GM12878 (cell line): Measurements from ENCODE around the gene RASGRF1. TPM values are rescaled to one million over a fixed set of nuclear protein-coding genes. Genes with fewer than 3 reads are reported as not detected.

Experiments used
- ATAC-seq: fragments of 200-7000 bp; cut with Tn5 transposase; 3 replicates; pipeline ENCODE4 v1.9.1; 2020; ENCODE audit warnings: mild to moderate bottlenecking, moderate library complexity
- BruUV-seq: library from RNA; stranded (reverse); fragments of 400-500 nt; replicated peaks from 2 replicates; lab custom pipeline; 2021; lab: Mats Ljungman, UMichigan
- CTCF ChIA-PET: fragments of 300-600 bp; sonication (Branson Sonifier 250); formaldehyde crosslinking; extraction: SDS; loops from one replicate; lab custom pipeline; 2021; ENCODE audit warnings: inconsistent platforms; lab: Yijun Ruan, JAX
- POLR2A ChIA-PET: fragments of 350-600 bp; formaldehyde crosslinking; extraction: SDS; loops from one replicate; lab custom pipeline; 2021; ENCODE audit warnings: inconsistent platforms; lab: Charles Lee
- RAD21 ChIA-PET: fragments of 300-600 bp; sonication (Branson Sonifier 250); formaldehyde crosslinking; loops from one replicate; lab custom pipeline; 2023; ENCODE audit warnings: antibody characterized with exemption; ENCODE audit not compliant: unreplicated experiment; lab: Charles Lee
- SMC1A ChIA-PET: fragments of 300-600 bp; sonication (Branson Sonifier 250); formaldehyde crosslinking; loops from one replicate; lab custom pipeline; 2023; ENCODE audit not compliant: unreplicated experiment, uncharacterized antibody; lab: Charles Lee
- DNase-seq: peaks from one replicate; pipeline ENCODE4 v3.0.0-alpha.2; 2011; ENCODE audit warnings: low read depth, low spot score
- FAIRE-seq: peaks from 3 replicates; lab custom pipeline; 2011; peaks lifted over from hg19 to GRCh38; lab: Jason Lieb, UNC
- H2AFZ ChIP-seq: 2 replicates; pipeline ENCODE4 v1.6.0; 2011; ENCODE audit warnings: low read depth, low read length, control low read depth; ENCODE audit not compliant: control insufficient read depth
- H3K27ac ChIP-seq: 2 replicates; pipeline ENCODE4 v1.5.1; 2011; ENCODE audit warnings: control low read depth; ENCODE audit not compliant: control insufficient read depth, insufficient read depth
- H3K27me3 ChIP-seq, 2 experiments: replicated peaks in 1 of 2; 2 replicates each; pipeline versions ENCODE4 v1.6.0 to v1.6.1; 2011; ENCODE audit warnings: low read length in 1 of 2; ENCODE audit not compliant: control insufficient read depth in 2 of 2, insufficient read depth in 2 of 2
- H3K36me3 ChIP-seq, 2 experiments: 2 replicates each; pipeline ENCODE4 v1.5.1; 2011; ENCODE audit warnings: low read length in 1 of 2; ENCODE audit not compliant: control insufficient read depth in 2 of 2, insufficient read depth in 2 of 2
- H3K4me1 ChIP-seq: 2 replicates; pipeline ENCODE4 v1.6.1; 2011; ENCODE audit warnings: mild to moderate bottlenecking, low read length, moderate library complexity, mixed read lengths; ENCODE audit not compliant: control insufficient read depth, insufficient read depth
- H3K4me2 ChIP-seq: 2 replicates; pipeline ENCODE4 v1.6.0; 2011; ENCODE audit warnings: control low read depth; ENCODE audit not compliant: control insufficient read depth, insufficient read depth
- H3K4me3 ChIP-seq: fragments of 200-600 bp; sonication (generic); 2 replicates; pipeline ENCODE4 v1.5.1; 2016
- H3K79me2 ChIP-seq: 2 replicates; pipeline ENCODE4 v1.6.0; 2011; ENCODE audit warnings: low read length; ENCODE audit not compliant: control insufficient read depth, insufficient read depth
- H3K9ac ChIP-seq: 2 replicates; pipeline ENCODE4 v1.8.0; 2011; ENCODE audit warnings: low read length, control low read depth, mixed read lengths; ENCODE audit not compliant: control insufficient read depth, insufficient read depth
- H3K9me3 ChIP-seq: replicated peaks from 3 replicates; pipeline ENCODE4 v1.5.1; 2011; ENCODE audit warnings: mild to moderate bottlenecking, low read length; ENCODE audit not compliant: control insufficient read depth, insufficient read depth
- H4K20me1 ChIP-seq: 2 replicates; pipeline ENCODE4 v1.6.0; 2011; ENCODE audit not compliant: control insufficient read depth, insufficient read depth
- BCL11A ChIP-seq: IDR thresholded peaks from 2 replicates; pipeline ENCODE4 v1.6.1; 2011; ENCODE audit warnings: low read depth, low read length
- BCL3 ChIP-seq: IDR thresholded peaks from 2 replicates; pipeline ENCODE4 v1.6.1; 2011; ENCODE audit warnings: borderline replicate concordance, low read depth, mild to moderate bottlenecking, moderate library complexity, low read length; ENCODE audit not compliant: insufficient read depth, poor library complexity, severe bottlenecking
- EED ChIP-seq: sonication (generic); IDR thresholded peaks from 2 replicates; pipeline ENCODE4 v1.6.1; 2016; ENCODE audit warnings: antibody characterized with exemption, low read depth
- JUNB ChIP-seq: IDR thresholded peaks from 2 replicates; pipeline ENCODE4 v1.6.1; 2016; ENCODE audit warnings: antibody characterized with exemption, mild to moderate bottlenecking
- POLR2AphosphoS5 ChIP-seq: IDR thresholded peaks from 2 replicates; pipeline ENCODE4 v1.6.1; 2011; ENCODE audit warnings: mild to moderate bottlenecking, low read length, inconsistent platforms
- POU2F2 ChIP-seq: IDR thresholded peaks from 3 replicates; pipeline ENCODE4 v1.6.1; 2011; ENCODE audit warnings: low read depth, mild to moderate bottlenecking, low read length, borderline replicate concordance
- REST ChIP-seq: IDR thresholded peaks from 2 replicates; pipeline ENCODE4 v1.6.1; 2012; ENCODE audit warnings: mild to moderate bottlenecking, low read depth, low read length
- SMAD1 ChIP-seq: fragments of 450-650 bp; IDR thresholded peaks from 2 replicates; pipeline ENCODE4 v1.6.1; 2018; ENCODE audit warnings: mild to moderate bottlenecking, low read depth; ENCODE audit not compliant: partially characterized antibody
- USF2 ChIP-seq: IDR thresholded peaks from 2 replicates; pipeline ENCODE4 v1.6.1; 2011; ENCODE audit warnings: low read depth, low read length, improper control_type of control experiment, borderline replicate concordance
- ZNF217 ChIP-seq: fragments of 450-650 bp; IDR thresholded peaks from 2 replicates; pipeline ENCODE4 v1.6.1; 2017; ENCODE audit warnings: antibody characterized with exemption, mild to moderate bottlenecking
- ZNF622 ChIP-seq: fragments of 450-650 bp; IDR thresholded peaks from 2 replicates; pipeline ENCODE4 v1.6.1; 2017; ENCODE audit warnings: mild to moderate bottlenecking, inconsistent platforms
- WGBS: methylation state at CpG from one replicate; pipeline ENCODE4 v1.1.6; 2016; ENCODE audit warnings: low lambda C conversion rate; ENCODE audit not compliant: insufficient replicate concordance, insufficient coverage; ENCODE audit errors: missing lambda C conversion rate; 5-methylcytosine and 5-hydroxymethylcytosine counted together
- in situ Hi-C: fragments of 300-500 bp; cut with MboI; formaldehyde crosslinking; loops from 9 replicates; pipeline ENCODE4 v1.14.3; 2018; ENCODE audit warnings: mixed read lengths
- intact Hi-C: fragments of 100-400 bp; cut with micrococcal nuclease; formaldehyde crosslinking; loops from one replicate; pipeline ENCODE4 v1.14.2; 2022; ENCODE audit not compliant: unreplicated experiment
- polyA plus RNA-seq, 11 experiments: library from polyadenylated mRNA; depleted of rRNA in 4 of 11; unstranded in 6 of 11; stranded (reverse) in 5 of 11; fragments of >200 nt; fragmentation: Nextera tagmentation in 4 of 11; fragmentation: Illumina TruSeq in 1 of 11; extraction: Ambion mirVana in 4 of 11; extraction: Trizol in 1 of 11; gene quantifications; 1 replicate in 1 of 11; 2 replicates in 10 of 11; pipeline versions ENCODE4 v1.2.1 to v1.2.3, GENCODE V29; 2011 to 2016; ENCODE audit warnings: inconsistent platforms in 2 of 11, missing spikeins in 2 of 11, low read depth in 1 of 11
- total RNA-seq, 4 experiments: library from RNA; depleted of rRNA in 3 of 4; stranded (reverse); fragments of >200 nt in 3 of 4; fragmentation: Illumina TruSeq in 1 of 4; extraction: Trizol in 1 of 4; gene quantifications; 2 replicates each; pipeline versions ENCODE4 v1.2.1 to v1.2.3, GENCODE V29; 2013 to 2021

The RASGRF1 gene
- total and polyA plus RNA-seq, 10 of the 15 experiments (the other 5 are each of a cell fraction or from before 2014, with no cell fraction given), result 0.20 to 1.9 (median 0.86) TPM

- CTCF ChIA-PET, result interaction anchor here (0.5 to 1.8 kb wide), 2 partner anchors 37 to 85 kb away, joined by 3 to 8 read pairs; no protein-coding TSS in a partner anchor
- H3K36me3 ChIP-seq, result no peaks in the 10 kb centered on the region
- H3K4me3 ChIP-seq, result no peak overlapping the region
- POLR2A ChIA-PET, result no interaction called here
- FAIRE-seq (no peak), ATAC-seq (no peak), DNase-seq (no peak)
- H3K27me3 ChIP-seq, result peaks cover 0 to 6% of the 10 kb centered on the region in 2 experiments; a peak in 3 of 4 replicates
- no peaks in the 10 kb centered on the region for H4K20me1 ChIP-seq
- SMC1A ChIA-PET, result interaction anchor here (1.2 kb wide), 1 partner anchor 85 kb away, joined by 3 read pairs; no protein-coding TSS in a partner anchor
- in situ Hi-C loops (no loop called here), intact Hi-C loops (no loop called here)
- RAD21 ChIA-PET, result no interaction called here
- H3K4me2 ChIP-seq, result no peak overlapping the region
- no peak overlapping the region for H3K9ac ChIP-seq
- BruUV-seq, result no TSS peak
- H3K79me2 ChIP-seq, result no peaks in the 10 kb centered on the region
- H3K27ac ChIP-seq, result no peak overlapping the region
- H2AFZ ChIP-seq, result no peak overlapping the region
- no peaks in the 10 kb centered on the region for H3K9me3 ChIP-seq
- no peaks in the 10 kb centered on the region for H3K4me1 ChIP-seq
- TF ChIP-seq REST (peak; percentile 72; the same call in 1 of the 2 replicates), ZNF622 (no peak)
- WGBS, result 46% methylated on average over 4 of the region's 4 CpGs
Observed at GRCh38 chr15:79099692-79100091, 9.1 kb upstream of the RASGRF1 start.

- no peak for FAIRE-seq
- H4K20me1 ChIP-seq, result no peaks in the 10 kb centered on the region
- no peaks in the 10 kb centered on the region for H3K36me3 ChIP-seq
- TF ChIP-seq USF2 (no peak), POLR2AphosphoS5 (no peak), JUNB (no peak), BCL11A (no peak), ZNF217 (no peak), POU2F2 (no peak), BCL3 (no peak), EED (no peak), SMAD1 (no peak)
Observed at GRCh38 chr15:79094611-79095021, 4.0 kb upstream of the RASGRF1 start.

More at GRCh38 chr15:79094611-79095021, 4.0 kb upstream of the RASGRF1 start:
- BruUV-seq, result no TSS peak
- ATAC-seq, result no peak
- ChIA-PET CTCF (no interaction called here), RAD21 (no interaction called here), POLR2A (no interaction called here), SMC1A (interaction anchor here (0.6 to 1.3 kb wide), 2 partner anchors 90 to 167 kb away, joined by 3 read pairs; no protein-coding TSS in a partner anchor)
- WGBS, result 7% methylated on average over 6 of the region's 6 CpGs
- H3K9me3 ChIP-seq, result no peaks in the 10 kb centered on the region; the same call in 2 of the 3 replicates
- DNase-seq, result no peak
- no peak overlapping the region for H3K27ac ChIP-seq
- peaks cover 7 to 12% of the 10 kb centered on the region in 2 experiments for H3K27me3 ChIP-seq
- in situ Hi-C loops, result no loop called here
- no peak overlapping the region for H3K4me2 ChIP-seq
- intact Hi-C loops, result no loop called here
- no peaks in the 10 kb centered on the region; the same call in 1 of the 2 replicates for H3K4me1 ChIP-seq
- no peaks in the 10 kb centered on the region for H3K79me2 ChIP-seq
- H3K9ac ChIP-seq, result no peak overlapping the region
- no peak overlapping the region for H3K4me3 ChIP-seq
- H2AFZ ChIP-seq, result no peak overlapping the region
